GM12864 (cell line): Measurements from ENCODE around the gene SIX5.

Experiments
- DNase-seq: peaks from one replicate; pipeline ENCODE4 v3.0.0-alpha.2; 2011; ENCODE audit warnings: low read depth
- H3K4me3 ChIP-seq: 2 replicates; pipeline ENCODE4 v1.5.1; 2011; ENCODE audit warnings: mild to moderate bottlenecking, low read depth, low read length, control low read depth
- CTCF ChIP-seq: IDR thresholded peaks from 2 replicates; pipeline ENCODE4 v1.5.1; 2011; ENCODE audit warnings: low read depth, mild to moderate bottlenecking, moderate library complexity, low read length, control low read depth, inconsistent platforms; ENCODE audit errors: missing control alignments

The SIX5 gene

DNA sequence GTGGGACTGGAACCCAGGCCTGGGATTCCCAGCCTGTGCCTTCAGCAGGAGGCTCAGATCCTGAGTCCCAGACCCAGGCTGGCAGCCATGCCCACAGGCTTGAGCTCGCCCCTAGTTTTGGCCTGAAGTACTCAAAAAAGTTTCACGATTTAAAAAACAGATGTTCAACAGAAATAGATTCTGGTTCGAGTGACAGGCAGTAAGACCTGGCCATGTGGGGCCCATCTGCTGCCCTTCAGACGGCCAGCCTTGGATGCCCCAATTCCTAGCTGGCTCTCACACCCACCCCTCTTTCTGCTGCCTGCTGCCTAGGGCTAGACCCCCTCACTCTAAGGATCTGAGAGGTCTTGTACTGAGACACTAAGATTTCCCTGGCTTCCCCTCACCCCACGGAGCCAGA is 16.0 kb upstream of the SIX5 start:
- no peak overlapping the region for H3K4me3 ChIP-seq
- TF ChIP-seq CTCF: no peak
- DNase-seq: no peak

DNA sequence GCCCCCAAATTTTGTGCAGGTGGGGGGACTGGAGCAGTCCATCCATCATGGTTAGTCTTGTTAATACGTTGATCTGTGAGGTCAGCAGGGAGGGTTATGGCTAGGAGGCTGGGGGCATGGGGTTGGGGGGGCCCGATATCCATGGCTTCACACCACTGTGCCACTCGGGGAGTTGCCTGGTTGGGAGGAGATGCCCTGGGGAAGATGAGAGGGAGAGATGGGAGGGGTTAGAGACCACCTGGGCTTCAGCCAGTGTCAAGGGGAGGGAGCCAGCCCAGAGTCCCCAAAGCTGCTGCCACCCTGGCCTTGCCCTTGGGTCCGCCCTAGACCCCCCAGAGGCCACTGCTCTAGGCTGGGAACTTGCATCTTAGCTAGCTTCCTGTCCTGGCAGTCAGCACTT is 15.0 kb upstream of the SIX5 start:
- no peak for TF ChIP-seq CTCF
- H3K4me3 ChIP-seq: no peak overlapping the region
- no peak for DNase-seq

- no peak for DNase-seq
- no peak overlapping the region for H3K4me3 ChIP-seq
- no peak for TF ChIP-seq CTCF
Measured at GRCh38 chr19:45782820-45783785, 14.1 kb upstream of the SIX5 start.

DNA sequence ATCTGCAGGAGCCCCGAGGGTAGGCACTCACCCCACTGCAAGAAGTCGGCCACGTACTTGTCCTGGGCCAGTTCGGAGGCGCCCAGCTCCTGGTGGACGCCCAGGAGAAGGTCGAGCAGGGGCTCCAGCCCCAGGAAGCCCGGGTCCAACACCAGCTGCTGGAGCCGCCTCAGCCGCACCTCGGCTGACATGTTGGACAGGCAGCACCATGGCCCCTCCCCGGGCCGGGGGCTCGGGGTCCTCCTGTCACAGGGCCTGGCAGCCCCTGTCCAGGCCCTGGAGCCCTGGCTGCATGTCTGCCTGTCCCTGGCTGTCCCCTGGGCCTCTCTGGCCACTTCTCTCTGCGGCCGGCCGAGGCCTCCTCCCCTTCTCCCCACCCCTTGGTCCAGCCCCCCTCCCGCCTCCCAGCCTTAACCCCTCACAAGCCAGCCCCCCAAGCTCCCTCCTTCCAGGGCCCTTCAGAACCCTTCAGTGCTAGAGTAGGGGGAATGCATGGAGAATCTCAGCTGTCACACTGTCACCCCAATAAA is 13.2 kb upstream of the SIX5 start, which contains the start of gene DMPK:
Gene DMPK (minus strand): TSS at position 329 of the 530 bp plus-strand sequence. CDS start 138 bp downstream, at position 191.
- H3K4me3 ChIP-seq: no peak within 1 kb of the TSS
- no peak for TF ChIP-seq CTCF
- no peak for DNase-seq

GRCh38 chr19:45781214-45782161 is 12.4 kb upstream of the SIX5 start:
- H3K4me3 ChIP-seq: no peak overlapping the region
- no peak for TF ChIP-seq CTCF
- DNase-seq: no peak

- no peak for DNase-seq
- H3K4me3 ChIP-seq: no peak overlapping the region
- TF ChIP-seq CTCF: no peak
Measured at GRCh38 chr19:45780448-45781213, 11.6 kb upstream of the SIX5 start.
